Measurements from ENCODE around the gene OCSTAMP. TPM values are rescaled to one million over a fixed set of nuclear protein-coding genes. Genes with fewer than 3 reads are reported as not detected.

Gene OCSTAMP, protein sequence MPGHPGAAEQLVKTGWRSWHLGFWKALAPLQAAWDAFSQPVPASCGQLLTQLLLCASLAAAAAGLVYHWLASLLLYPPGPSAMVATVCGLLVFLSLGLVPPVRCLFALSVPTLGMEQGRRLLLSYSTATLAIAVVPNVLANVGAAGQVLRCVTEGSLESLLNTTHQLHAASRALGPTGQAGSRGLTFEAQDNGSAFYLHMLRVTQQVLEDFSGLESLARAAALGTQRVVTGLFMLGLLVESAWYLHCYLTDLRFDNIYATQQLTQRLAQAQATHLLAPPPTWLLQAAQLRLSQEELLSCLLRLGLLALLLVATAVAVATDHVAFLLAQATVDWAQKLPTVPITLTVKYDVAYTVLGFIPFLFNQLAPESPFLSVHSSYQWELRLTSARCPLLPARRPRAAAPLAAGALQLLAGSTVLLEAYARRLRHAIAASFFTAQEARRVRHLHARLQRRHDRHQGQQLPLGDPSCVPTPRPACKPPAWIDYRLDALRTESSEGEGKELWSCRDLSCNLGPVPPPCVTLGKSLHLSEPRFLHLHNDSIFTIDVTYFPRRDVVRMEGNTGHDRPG
- not detected in 2 replicates for total RNA-seq (2014; rRNA removed; shearing (Covaris generic))

DNA sequence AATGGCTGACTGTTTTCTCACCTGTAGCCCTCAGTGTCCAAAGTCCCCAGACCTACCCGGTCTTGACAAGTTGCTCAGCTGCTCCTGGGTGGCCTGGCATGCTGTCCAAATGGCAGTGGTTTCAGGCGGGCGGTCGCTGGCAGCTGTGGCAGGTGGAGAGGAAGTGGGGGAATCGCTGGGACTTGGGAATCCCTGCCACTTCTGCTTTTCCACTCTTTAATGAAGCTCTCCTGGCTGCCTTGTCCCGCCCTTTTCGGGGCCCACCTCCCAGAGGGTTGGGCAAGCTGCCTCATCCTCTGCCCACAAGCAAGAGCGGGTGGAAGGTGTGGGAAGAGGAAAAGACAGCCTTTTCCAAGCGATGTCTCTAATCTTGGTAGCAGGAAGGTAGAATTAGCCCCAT, at the start of gene OCSTAMP:
TSS of gene OCSTAMP (minus strand) at position 194 of the 400 bp plus-strand sequence. CDS start at position 100, 94 bp downstream.
- no peak for DNase-seq (ENCODE audit: low read depth)

DNA sequence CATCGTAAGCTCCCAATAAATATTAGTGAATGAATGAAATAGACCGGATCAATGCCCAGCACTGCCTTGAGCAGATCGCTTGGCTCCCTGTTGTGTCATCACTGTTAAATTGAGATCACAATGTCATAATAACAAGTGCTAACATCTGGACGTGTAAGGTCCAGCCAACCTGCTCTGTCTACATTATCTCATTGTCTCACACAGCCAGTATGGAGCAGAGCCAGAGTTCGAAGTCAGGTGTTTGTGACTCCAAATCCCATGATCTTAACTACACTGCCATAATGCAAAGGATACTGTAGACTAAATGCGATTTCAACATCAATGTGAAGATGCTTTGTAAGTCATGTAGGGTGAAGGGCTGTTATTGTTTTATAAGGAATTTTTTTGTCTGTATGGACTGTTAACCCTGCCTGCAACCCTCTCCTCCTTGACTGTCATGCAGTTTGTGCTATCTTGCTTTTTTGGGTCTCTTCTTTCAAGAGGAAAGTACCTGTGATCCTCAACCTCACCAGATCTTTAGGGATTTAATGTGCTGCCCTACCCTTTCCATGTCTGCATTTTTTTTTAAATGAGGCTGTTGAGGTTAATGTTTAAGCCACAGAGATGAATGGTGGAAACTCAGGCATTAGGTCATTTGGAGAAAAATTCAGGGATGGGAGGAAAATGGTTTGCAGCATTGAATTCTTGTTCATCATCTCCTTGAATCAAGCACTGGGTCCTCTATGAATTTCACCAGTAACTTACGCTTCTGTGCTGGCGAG, 49.0 kb upstream of the OCSTAMP start:
- no peak for DNase-seq (ENCODE audit: low read depth)

- DNase-seq (ENCODE audit: low read depth) = no peak
These were observed 45.5 kb upstream of the OCSTAMP start for GRCh38 chr20:46595933-46596332.

DNA sequence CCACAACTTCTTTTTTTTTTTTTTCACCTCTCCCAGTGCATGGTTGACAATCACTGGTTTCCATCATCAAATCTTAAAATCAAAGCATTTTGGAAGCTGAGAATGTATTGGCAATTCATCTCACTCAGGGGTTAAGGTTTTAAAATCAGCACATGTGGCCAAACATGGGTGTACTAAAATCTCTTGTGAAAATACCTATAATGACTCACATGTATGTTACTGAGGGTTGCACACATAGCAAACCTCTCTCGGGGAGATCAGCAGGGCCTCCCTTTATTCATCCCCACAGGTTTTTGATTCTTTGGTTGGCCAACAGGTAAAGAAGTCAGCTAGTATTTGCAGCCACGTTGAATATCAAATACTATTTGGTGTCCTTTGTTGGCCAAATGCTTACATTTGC, 44.3 kb upstream of the OCSTAMP start:
- DNase-seq (ENCODE audit: low read depth) = no peak

- no peak for DNase-seq (ENCODE audit: low read depth)
These were observed 42.3 kb upstream of the OCSTAMP start for GRCh38 chr20:46592580-46593362.

GRCh38 chr20:46590443-46590842, 40.0 kb upstream of the OCSTAMP start:
- DNase-seq (ENCODE audit: low read depth) = no peak

DNA sequence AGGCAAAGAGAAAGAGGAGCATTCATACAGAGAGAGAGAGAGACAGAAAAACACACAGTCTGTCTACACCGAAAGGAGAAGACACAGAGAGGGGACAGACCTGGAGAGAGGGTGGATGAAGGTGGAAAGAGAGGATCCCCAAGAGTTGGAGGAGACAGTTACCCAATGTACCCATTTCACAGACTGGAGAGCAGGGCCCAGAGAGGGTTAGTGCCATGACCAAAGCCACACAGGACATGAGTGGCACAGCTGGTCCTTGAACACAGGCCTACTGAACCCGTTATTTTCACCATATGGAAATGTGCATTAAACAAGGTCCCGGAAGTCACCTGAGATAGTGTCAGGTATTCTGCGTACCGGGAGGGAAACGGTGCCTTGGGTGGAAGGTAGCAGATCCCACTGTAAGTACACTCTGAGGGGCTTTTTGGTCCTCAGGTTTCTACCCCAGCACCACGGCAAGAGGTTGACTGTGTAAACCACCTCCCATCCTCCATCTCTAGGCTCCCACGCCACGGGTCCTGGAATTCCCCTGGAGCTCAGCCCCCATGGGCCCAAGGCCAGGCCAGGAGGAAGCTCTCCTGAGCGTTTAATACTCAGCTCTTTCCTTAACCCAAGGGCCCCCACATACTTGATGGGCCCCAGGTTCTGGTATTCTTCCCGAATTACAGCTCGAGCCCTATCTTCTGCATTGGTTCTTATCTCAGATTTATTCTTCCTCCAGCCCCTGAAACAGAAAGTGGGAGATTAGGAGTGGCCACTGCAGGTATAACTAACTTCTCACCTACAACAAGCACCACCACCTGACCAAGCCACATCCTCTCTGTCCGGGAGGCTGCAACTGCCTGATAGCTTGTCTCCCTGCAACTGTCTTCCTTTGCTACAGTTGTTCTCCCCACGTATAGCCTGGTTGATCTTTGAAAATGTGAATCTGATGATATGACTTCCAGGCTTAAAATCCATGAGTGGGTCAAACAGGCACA, 38.4 kb upstream of the OCSTAMP start:
- DNase-seq (ENCODE audit: low read depth) = no peak

- DNase-seq (ENCODE audit: low read depth) = no peak
These were observed 37.5 kb upstream of the OCSTAMP start for GRCh38 chr20:46587986-46588385.

- no peak for DNase-seq (ENCODE audit: low read depth)
These were observed 36.3 kb upstream of the OCSTAMP start for GRCh38 chr20:46586724-46587123.

- DNase-seq (ENCODE audit: low read depth) = no peak
These were observed 34.1 kb upstream of the OCSTAMP start for GRCh38 chr20:46584508-46584907.

GRCh38 chr20:46583411-46584214, 33.2 kb upstream of the OCSTAMP start:
- no peak for DNase-seq (ENCODE audit: low read depth)

DNA sequence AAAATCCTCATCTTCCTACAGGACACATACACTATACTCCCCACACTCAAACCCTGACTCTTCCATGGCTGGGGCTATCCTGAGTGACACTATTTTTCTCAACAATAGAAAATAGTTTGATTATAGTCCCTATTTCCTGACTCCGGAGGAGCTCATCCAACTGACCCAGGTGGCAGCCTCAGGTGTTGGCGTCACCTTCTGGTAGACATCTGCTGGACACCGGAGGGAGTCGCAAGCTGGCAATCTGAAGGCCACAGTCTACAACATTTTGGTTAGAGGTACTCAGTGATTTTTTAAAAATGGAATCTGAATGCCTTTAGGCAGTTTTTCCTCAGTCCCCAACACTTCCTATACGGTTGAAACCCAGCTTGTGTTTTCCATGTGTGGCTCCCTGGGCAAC, 32.2 kb upstream of the OCSTAMP start:
- no peak for DNase-seq (ENCODE audit: low read depth)

- no peak for DNase-seq (ENCODE audit: low read depth)
These were observed 30.9 kb upstream of the OCSTAMP start for GRCh38 chr20:46581391-46581790.

DNA sequence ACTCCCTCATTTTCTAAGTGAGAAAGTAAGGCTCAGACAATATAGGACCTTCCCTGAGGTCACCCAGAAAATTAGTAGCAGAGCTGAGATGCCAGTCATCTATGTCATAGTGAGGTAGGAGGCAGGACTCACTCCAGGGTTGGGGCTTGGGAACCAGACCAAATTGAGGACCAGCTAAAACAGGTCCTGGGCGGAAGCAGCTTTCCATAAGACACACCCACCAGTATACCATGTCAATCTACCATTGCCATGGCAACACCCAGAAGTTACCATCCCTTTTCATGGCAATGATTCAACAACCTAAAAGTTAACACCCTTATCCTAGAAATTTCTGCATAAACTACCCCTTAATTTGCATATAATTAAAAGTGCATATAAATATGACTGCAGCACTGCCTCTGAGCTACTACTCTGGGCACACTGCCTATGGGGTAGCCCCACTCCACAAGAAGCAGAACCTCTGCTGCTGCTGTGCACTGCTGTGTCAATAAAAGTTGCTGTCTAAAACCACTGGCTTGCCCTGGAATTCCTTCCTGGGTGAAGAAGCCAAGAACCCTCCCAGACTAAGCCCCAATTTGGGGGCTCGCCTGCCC, 30.3 kb upstream of the OCSTAMP start:
- DNase-seq (ENCODE audit: low read depth) = no peak

DNA sequence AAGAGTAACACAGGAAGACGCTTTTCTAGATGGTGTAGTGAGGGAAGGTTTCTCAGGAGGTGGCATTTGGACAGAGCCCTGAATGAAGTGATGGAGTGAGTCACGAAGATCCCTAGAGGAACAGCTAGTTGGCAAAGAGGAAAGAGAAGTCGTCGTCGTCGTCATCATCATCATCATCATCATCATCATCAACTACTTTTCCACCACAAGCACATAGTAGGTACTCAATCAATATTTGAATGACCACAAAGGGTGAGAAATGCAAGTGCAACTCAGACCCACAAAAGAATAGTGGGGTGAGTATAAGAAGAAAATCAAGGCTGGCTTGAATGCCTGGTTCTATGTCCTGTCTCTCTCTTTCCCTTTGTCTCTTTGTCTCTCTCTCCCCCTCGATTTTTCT, 28.3 kb upstream of the OCSTAMP start:
- no peak for DNase-seq (ENCODE audit: low read depth)

- DNase-seq (ENCODE audit: low read depth) = no peak
These were observed 26.4 kb upstream of the OCSTAMP start for GRCh38 chr20:46576774-46577395.

DNA sequence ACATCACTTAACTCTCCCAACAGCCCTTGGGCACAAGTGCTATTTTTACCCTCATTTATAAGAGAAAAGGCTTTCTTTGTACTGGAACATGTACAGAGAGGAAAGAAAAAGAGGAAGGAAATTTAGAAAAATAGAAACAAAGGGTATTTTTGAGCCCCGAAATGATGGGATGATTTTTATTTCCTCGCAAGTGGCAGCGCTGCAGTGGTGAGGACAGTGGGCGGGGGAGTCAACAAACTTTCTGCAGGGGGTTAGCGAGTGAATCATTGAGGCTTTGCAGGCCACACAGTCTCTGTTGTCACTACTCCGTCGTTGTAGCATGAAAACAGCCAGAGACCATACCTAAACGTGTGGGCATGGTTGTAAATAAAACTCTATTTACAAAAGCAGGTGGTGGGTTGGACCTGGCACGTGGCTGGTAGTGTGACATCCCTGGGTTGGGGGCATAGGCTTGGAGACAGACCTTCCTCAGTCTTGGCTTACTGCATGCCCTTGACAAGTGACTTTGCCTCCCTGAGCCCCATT, 25.5 kb upstream of the OCSTAMP start:
- DNase-seq (ENCODE audit: low read depth) = no peak

DNA sequence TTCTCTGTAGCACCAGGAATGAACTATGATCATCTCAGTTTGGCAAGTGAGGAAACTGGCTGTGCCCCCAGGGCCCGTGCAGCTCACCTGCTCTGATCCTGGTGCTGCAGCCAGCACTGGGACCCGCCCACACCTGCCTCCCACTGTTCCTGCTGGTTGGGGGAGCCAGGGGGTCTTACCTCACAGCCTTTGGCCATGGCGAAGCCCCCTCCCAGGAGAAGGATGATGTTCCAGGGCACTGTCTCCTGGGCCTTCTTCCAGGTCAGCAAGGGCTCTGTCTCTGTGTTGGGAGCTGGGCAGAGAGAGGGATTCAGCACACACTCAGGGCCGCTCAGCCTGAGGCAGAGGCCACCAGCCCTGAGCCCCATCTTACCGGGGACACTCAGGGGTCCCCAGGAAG, 24.9 kb upstream of the OCSTAMP start:
- no peak for DNase-seq (ENCODE audit: low read depth)

Measured in Daoy (cell line).